Activated B cell treated with CpG ODN at 0.5 μM for 24 hours (primary cell): ENCODE measurements around the gene MORN1. TPM values are rescaled to one million over a fixed set of nuclear protein-coding genes. Genes with fewer than 3 reads are reported as not detected.

Experiments used
- ATAC-seq: fragments of 200-7000 bp; cut with Tn5 transposase; one replicate; pipeline ENCODE4 v1.10.0; 2021; ENCODE audit warnings: low read depth, mild to moderate bottlenecking, moderate library complexity
- CTCF ChIA-PET: fragments of 350-600 bp; sonication (Branson Sonifier 250); formaldehyde crosslinking; loops from one replicate; lab custom pipeline; 2021; ENCODE audit warnings: antibody characterized with exemption; lab: Charles Lee
- POLR2A ChIA-PET: fragments of 350-600 bp; sonication (Branson Sonifier 250); formaldehyde crosslinking; loops from one replicate; lab custom pipeline; 2021; ENCODE audit warnings: antibody characterized with exemption; lab: Charles Lee
- DNase-seq: peaks from one replicate; pipeline ENCODE4 v3.0.0; 2022
- H3K27ac Mint-ChIP-seq: one replicate; pipeline ENCODE4 v1.8.0; 2020; ENCODE audit warnings: mixed read lengths
- H3K27me3 Mint-ChIP-seq: one replicate; pipeline ENCODE4 v1.8.0; 2021; ENCODE audit warnings: mixed read lengths
- H3K36me3 Mint-ChIP-seq: one replicate; pipeline ENCODE4 v1.8.0; 2021; ENCODE audit warnings: low read depth, mixed read lengths
- H3K4me1 Mint-ChIP-seq: one replicate; pipeline ENCODE4 v1.8.0; 2021; ENCODE audit warnings: mixed read lengths
- H3K4me3 Mint-ChIP-seq: one replicate; pipeline ENCODE4 v1.8.0; 2020; ENCODE audit warnings: mild to moderate bottlenecking, mixed read lengths
- H3K9me3 Mint-ChIP-seq: one replicate; pipeline ENCODE4 v1.8.0; 2020; ENCODE audit warnings: mixed read lengths
- CTCF ChIP-seq: fragments of 200-600 bp; IDR thresholded peaks from one replicate; pipeline ENCODE4 v1.8.0; 2022; ENCODE audit warnings: antibody characterized with exemption, mild to moderate bottlenecking
- intact Hi-C: fragments of 100-400 bp; cut with micrococcal nuclease; formaldehyde crosslinking; loops from one replicate; pipeline ENCODE4 v1.15.1; 2024
- total RNA-seq: library from RNA; stranded (reverse); gene quantifications from 2 replicates; pipeline ENCODE4 v1.2.3, GENCODE V29; 2022

The MORN1 gene
- total RNA-seq, 1 donor from 2014 or later, result 17.8 TPM

GRCh38 chr1:2433196-2433595, 41.8 kb upstream of the MORN1 start:
- Mint-ChIP-seq H3K9me3 (no peaks in the 10 kb centered on the region), H3K36me3 (no peaks in the 10 kb centered on the region), H3K4me1 (peaks cover 2% of the 10 kb centered on the region), H3K27ac (no peak overlapping the region), H3K4me3 (no peak overlapping the region), H3K27me3 (peaks cover 3% of the 10 kb centered on the region)
- ChIA-PET CTCF (no interaction called here), POLR2A (interaction anchor here (0.6 kb wide), 1 partner anchor 144 kb away, joined by 3 read pairs; no protein-coding TSS in a partner anchor)
- DNase-seq (no peak), ATAC-seq (no peak)
- intact Hi-C loops, result no loop called here
- no peak for TF ChIP-seq CTCF

- Mint-ChIP-seq H3K4me3 (no peak overlapping the region), H3K4me1 (peaks cover 1% of the 10 kb centered on the region), H3K27me3 (peaks cover 3% of the 10 kb centered on the region), H3K27ac (no peak overlapping the region), H3K9me3 (no peaks in the 10 kb centered on the region), H3K36me3 (no peaks in the 10 kb centered on the region)
- no peak for TF ChIP-seq CTCF
- ChIA-PET POLR2A (no interaction called here), CTCF (no interaction called here)
- intact Hi-C loops, result no loop called here
- no peak for DNase-seq
- ATAC-seq, result no peak
Observed at GRCh38 chr1:2432441-2432844, 41.1 kb upstream of the MORN1 start.

GRCh38 chr1:2431518-2431917, 40.2 kb upstream of the MORN1 start:
- CTCF ChIA-PET, result no interaction called here
- DNase-seq, result no peak
- Mint-ChIP-seq H3K9me3 (no peaks in the 10 kb centered on the region), H3K27ac (no peak overlapping the region), H3K36me3 (no peaks in the 10 kb centered on the region), H3K4me1 (no peaks in the 10 kb centered on the region), H3K27me3 (peaks cover 3% of the 10 kb centered on the region), H3K4me3 (no peak overlapping the region)
- POLR2A ChIA-PET, result no interaction called here
- no peak for ATAC-seq
- TF ChIP-seq CTCF, result no peak
- intact Hi-C loops, result no loop called here

GRCh38 chr1:2431103-2431502, 39.7 kb upstream of the MORN1 start:
- CTCF ChIA-PET, result no interaction called here
- intact Hi-C loops, result no loop called here
- POLR2A ChIA-PET, result no interaction called here
- DNase-seq (no peak), ATAC-seq (no peak)
- Mint-ChIP-seq H3K4me3 (no peak overlapping the region), H3K36me3 (no peaks in the 10 kb centered on the region), H3K4me1 (no peaks in the 10 kb centered on the region), H3K9me3 (no peaks in the 10 kb centered on the region), H3K27ac (no peak overlapping the region), H3K27me3 (peaks cover 3% of the 10 kb centered on the region)
- no peak for TF ChIP-seq CTCF

- no peaks in the 10 kb centered on the region for H3K4me1 Mint-ChIP-seq
- no peaks in the 10 kb centered on the region for H3K9me3 Mint-ChIP-seq
- H3K36me3 Mint-ChIP-seq, result no peaks in the 10 kb centered on the region
- TF ChIP-seq CTCF, result no peak
- H3K27ac Mint-ChIP-seq, result no peak overlapping the region
- intact Hi-C loops, result no loop called here
- H3K27me3 Mint-ChIP-seq, result peaks cover 3% of the 10 kb centered on the region
- no peak overlapping the region for H3K4me3 Mint-ChIP-seq
- ATAC-seq (no peak), DNase-seq (no peak)
- CTCF ChIA-PET, result interaction anchor here (1.0 kb wide), 1 partner anchor 117 kb away, joined by 3 read pairs; no protein-coding TSS in a partner anchor
- POLR2A ChIA-PET, result no interaction called here
Observed at GRCh38 chr1:2430592-2430973, 39.2 kb upstream of the MORN1 start.
